H9 (cell line): ENCODE measurements around the gene GPR183. TPM values are rescaled to one million over a fixed set of nuclear protein-coding genes. Genes with fewer than 3 reads are reported as not detected.

Source experiments
- DNase-seq: peaks from one replicate; pipeline ENCODE4 v3.0.0-alpha.2; 2017
- H2AFZ ChIP-seq: one replicate; pipeline ENCODE4 v1.6.1; 2013; ENCODE audit warnings: mild to moderate bottlenecking, low read length, control low read depth, moderate library complexity
- H2AK5ac ChIP-seq: 2 replicates; pipeline ENCODE4 v1.6.1; 2013; ENCODE audit warnings: low read length, control low read depth, mixed read lengths; ENCODE audit not compliant: insufficient read length
- H2BK120ac ChIP-seq: one replicate; pipeline ENCODE4 v1.6.1; 2013; ENCODE audit warnings: low read depth, mild to moderate bottlenecking, low read length, control low read depth, inconsistent platforms; ENCODE audit not compliant: poor library complexity, severe bottlenecking
- H2BK12ac ChIP-seq: 2 replicates; pipeline ENCODE4 v1.6.1; 2013; ENCODE audit warnings: low read length, control low read depth, mixed read lengths, low read depth; ENCODE audit not compliant: insufficient read length
- H2BK15ac ChIP-seq: 2 replicates; pipeline ENCODE4 v1.6.1; 2013; ENCODE audit warnings: low read depth, low read length, control low read depth
- H2BK20ac ChIP-seq: one replicate; pipeline ENCODE4 v1.6.1; 2013; ENCODE audit warnings: low read depth, mild to moderate bottlenecking, low read length, control low read depth, inconsistent platforms; ENCODE audit not compliant: poor library complexity, severe bottlenecking
- H2BK5ac ChIP-seq: 2 replicates; pipeline ENCODE4 v1.6.1; 2013; ENCODE audit warnings: low read length, control low read depth, mixed read lengths; ENCODE audit not compliant: insufficient read length
- H3K14ac ChIP-seq: 2 replicates; pipeline ENCODE4 v1.6.1; 2013; ENCODE audit warnings: low read length, control low read depth; ENCODE audit not compliant: insufficient read depth
- H3K18ac ChIP-seq: 2 replicates; pipeline ENCODE4 v1.6.1; 2013; ENCODE audit warnings: low read depth, mild to moderate bottlenecking, mixed read lengths, low read length, control low read depth; ENCODE audit not compliant: insufficient read length
- H3K23ac ChIP-seq: 2 replicates; pipeline ENCODE4 v1.6.1; 2013; ENCODE audit warnings: low read length, control low read depth, mixed read lengths, low read depth; ENCODE audit not compliant: insufficient read length
- H3K23me2 ChIP-seq: 2 replicates; pipeline ENCODE4 v1.6.1; 2013; ENCODE audit warnings: low read depth, mild to moderate bottlenecking, mixed read lengths, low read length, control low read depth; ENCODE audit not compliant: insufficient read length, poor library complexity, severe bottlenecking
- H3K27ac ChIP-seq: 2 replicates; pipeline ENCODE4 v1.5.1; 2013; ENCODE audit warnings: low read length, control low read depth, mixed read lengths, low read depth; ENCODE audit not compliant: insufficient read length
- H3K27me3 ChIP-seq: 2 replicates; pipeline ENCODE4 v1.6.1; 2013; ENCODE audit warnings: low read length, control low read depth, inconsistent platforms; ENCODE audit not compliant: insufficient read depth
- H3K4ac ChIP-seq: 2 replicates; pipeline ENCODE4 v1.6.1; 2013; ENCODE audit warnings: low read depth, mild to moderate bottlenecking, control low read depth, inconsistent platforms, low read length, moderate library complexity
- H3K4me1 ChIP-seq: 2 replicates; pipeline ENCODE4 v1.6.1; 2013; ENCODE audit warnings: low read length, control low read depth, inconsistent platforms; ENCODE audit not compliant: insufficient read depth
- H3K4me2 ChIP-seq: 2 replicates; pipeline ENCODE4 v1.6.1; 2013; ENCODE audit warnings: low read length, control low read depth, mixed read lengths; ENCODE audit not compliant: insufficient read length, insufficient read depth
- H3K56ac ChIP-seq: 2 replicates; pipeline ENCODE4 v1.6.1; 2013; ENCODE audit warnings: low read depth, mild to moderate bottlenecking, mixed read lengths, low read length, control low read depth; ENCODE audit not compliant: insufficient read length
- H3K79me1 ChIP-seq: 2 replicates; pipeline ENCODE4 v1.6.1; 2013; ENCODE audit warnings: low read depth, mild to moderate bottlenecking, moderate library complexity, low read length, control low read depth, inconsistent platforms; ENCODE audit not compliant: insufficient read depth, poor library complexity, severe bottlenecking
- H3K79me2 ChIP-seq: 2 replicates; pipeline ENCODE4 v1.6.1; 2013; ENCODE audit warnings: low read length, control low read depth, inconsistent platforms; ENCODE audit not compliant: insufficient read depth
- H3K9ac ChIP-seq: 2 replicates; pipeline ENCODE4 v1.6.1; 2013; ENCODE audit warnings: low read length, control low read depth, mixed read lengths; ENCODE audit not compliant: insufficient read length; ENCODE audit errors: extremely low read depth
- H3K9me3 ChIP-seq: one replicate; pipeline ENCODE4 v1.6.1; 2013; ENCODE audit warnings: low read depth, low read length, inconsistent platforms; ENCODE audit not compliant: control insufficient read depth
- H3T11ph ChIP-seq: one replicate; pipeline ENCODE4 v1.6.1; 2013; ENCODE audit warnings: mild to moderate bottlenecking, low read length, control low read depth, inconsistent platforms
- H4K20me1 ChIP-seq: one replicate; pipeline ENCODE4 v1.6.1; 2013; ENCODE audit not compliant: control insufficient read depth, insufficient read length, insufficient read depth
- H4K5ac ChIP-seq: 2 replicates; pipeline ENCODE4 v1.6.1; 2013; ENCODE audit warnings: low read depth, mild to moderate bottlenecking, mixed read lengths, low read length, control low read depth; ENCODE audit not compliant: insufficient read length
- H4K8ac ChIP-seq: replicated peaks from 2 replicates; pipeline ENCODE4 v1.6.1; 2013; ENCODE audit warnings: low read length, control low read depth, mixed read lengths, low read depth; ENCODE audit not compliant: insufficient read length
- H4K91ac ChIP-seq: 2 replicates; pipeline ENCODE4 v1.6.1; 2013; ENCODE audit warnings: low read depth, mild to moderate bottlenecking, moderate library complexity, mixed read lengths, low read length, control low read depth; ENCODE audit not compliant: insufficient read length
- H3K27ac Mint-ChIP-seq, 3 experiments: 2 replicates in 2 of 3; 3 replicates in 1 of 3; pipeline ENCODE4 v1.8.0; 2020 to 2021; ENCODE audit warnings: mixed read lengths in 3 of 3, mild to moderate bottlenecking in 1 of 3, moderate library complexity in 1 of 3
- H3K27me3 Mint-ChIP-seq: 2 replicates; pipeline ENCODE4 v1.8.0; 2021; ENCODE audit warnings: low read depth, mild to moderate bottlenecking, moderate library complexity, mixed read lengths
- H3K36me3 Mint-ChIP-seq, 3 experiments: 2 replicates in 2 of 3; 3 replicates in 1 of 3; pipeline ENCODE4 v1.8.0; 2020 to 2021; ENCODE audit warnings: low read depth in 3 of 3, mixed read lengths in 3 of 3; ENCODE audit not compliant: insufficient read depth in 1 of 3
- H3K4me1 Mint-ChIP-seq, 2 experiments: 2 replicates each; pipeline ENCODE4 v1.8.0; 2020; ENCODE audit warnings: mixed read lengths in 2 of 2
- H3K4me3 Mint-ChIP-seq, 2 experiments: 2 replicates in 1 of 2; 3 replicates in 1 of 2; pipeline ENCODE4 v1.8.0; 2020 to 2021; ENCODE audit warnings: mild to moderate bottlenecking in 2 of 2, mixed read lengths in 2 of 2, moderate library complexity in 1 of 2
- H3K9me3 Mint-ChIP-seq, 2 experiments: 2 replicates in 1 of 2; 3 replicates in 1 of 2; pipeline ENCODE4 v1.8.0; 2020; ENCODE audit warnings: mild to moderate bottlenecking in 2 of 2, mixed read lengths in 2 of 2, moderate library complexity in 1 of 2
- total RNA-seq: library from RNA; stranded (reverse); gene quantifications from 2 replicates; pipeline ENCODE4 v1.2.1, GENCODE V29; 2021
- TF ChIP-seq, protein P1 (sequence below): fragments of 200-600 bp; sonication (generic); conservative IDR thresholded peaks from 3 replicates; pipeline ENCODE4 v1.8.0; 2021; ENCODE audit warnings: antibody characterized with exemption, mild to moderate bottlenecking

GPR183 gene
- total RNA-seq, 1 experiment from 2014 or later: not detected

DNA sequence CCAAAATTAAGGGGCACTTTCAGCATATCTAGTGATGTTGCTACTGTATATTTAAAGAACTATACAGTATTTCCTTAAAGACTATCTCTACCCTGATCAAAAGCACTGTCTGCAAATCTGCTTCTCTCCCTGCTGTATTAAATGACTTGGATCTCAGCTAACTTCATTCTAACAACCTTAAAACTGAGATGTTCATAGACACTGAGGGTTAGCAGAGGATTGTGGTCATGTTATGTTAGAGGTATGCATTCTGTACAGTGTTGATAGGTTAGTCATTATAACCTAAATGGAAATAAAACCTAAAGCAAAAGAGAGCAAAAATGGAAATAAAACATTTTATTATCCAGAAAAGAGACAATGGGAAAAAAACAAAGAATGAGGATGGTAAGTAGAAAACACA is 9.9 kb downstream of the GPR183 start:
- H4K8ac ChIP-seq: no peak overlapping the region
- H2BK20ac ChIP-seq: no peak overlapping the region
- Mint-ChIP-seq H3K27ac (no peak overlapping the region), H3K4me1 (peaks cover 2 to 5% of the 10 kb centered on the region in 2 experiments; a peak in 2 of 4 replicates), H3K36me3 (no peaks in the 10 kb centered on the region), H3K27me3 (no peaks in the 10 kb centered on the region; the same call in 1 of the 2 replicates), H3K4me3 (no peak overlapping the region), H3K9me3 (no peaks in the 10 kb centered on the region)
- H2BK120ac ChIP-seq: no peak overlapping the region
- H4K91ac ChIP-seq: no peak overlapping the region
- no peak overlapping the region for H3T11ph ChIP-seq
- H3K4me2 ChIP-seq: no peak overlapping the region
- H3K79me1 ChIP-seq: no peaks in the 10 kb centered on the region
- H3K18ac ChIP-seq: no peak overlapping the region
- no peak overlapping the region for H2BK5ac ChIP-seq
- no peak overlapping the region for H2BK12ac ChIP-seq
- no peaks in the 10 kb centered on the region for H3K79me2 ChIP-seq
- H3K23ac ChIP-seq: no peak overlapping the region
- H3K27me3 ChIP-seq: no peaks in the 10 kb centered on the region
- no peaks in the 10 kb centered on the region for H4K20me1 ChIP-seq
- no peak overlapping the region for H2AFZ ChIP-seq
- H3K14ac ChIP-seq: no peak overlapping the region
- no peak overlapping the region for H2BK15ac ChIP-seq
- H3K56ac ChIP-seq: no peak overlapping the region
- no peak for DNase-seq
- no peak overlapping the region for H3K4ac ChIP-seq
- no peaks in the 10 kb centered on the region for H3K9me3 ChIP-seq
- no peaks in the 10 kb centered on the region for H3K4me1 ChIP-seq
- TF ChIP-seq, protein P1, sequence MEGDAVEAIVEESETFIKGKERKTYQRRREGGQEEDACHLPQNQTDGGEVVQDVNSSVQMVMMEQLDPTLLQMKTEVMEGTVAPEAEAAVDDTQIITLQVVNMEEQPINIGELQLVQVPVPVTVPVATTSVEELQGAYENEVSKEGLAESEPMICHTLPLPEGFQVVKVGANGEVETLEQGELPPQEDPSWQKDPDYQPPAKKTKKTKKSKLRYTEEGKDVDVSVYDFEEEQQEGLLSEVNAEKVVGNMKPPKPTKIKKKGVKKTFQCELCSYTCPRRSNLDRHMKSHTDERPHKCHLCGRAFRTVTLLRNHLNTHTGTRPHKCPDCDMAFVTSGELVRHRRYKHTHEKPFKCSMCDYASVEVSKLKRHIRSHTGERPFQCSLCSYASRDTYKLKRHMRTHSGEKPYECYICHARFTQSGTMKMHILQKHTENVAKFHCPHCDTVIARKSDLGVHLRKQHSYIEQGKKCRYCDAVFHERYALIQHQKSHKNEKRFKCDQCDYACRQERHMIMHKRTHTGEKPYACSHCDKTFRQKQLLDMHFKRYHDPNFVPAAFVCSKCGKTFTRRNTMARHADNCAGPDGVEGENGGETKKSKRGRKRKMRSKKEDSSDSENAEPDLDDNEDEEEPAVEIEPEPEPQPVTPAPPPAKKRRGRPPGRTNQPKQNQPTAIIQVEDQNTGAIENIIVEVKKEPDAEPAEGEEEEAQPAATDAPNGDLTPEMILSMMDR: no peak
- H3K23me2 ChIP-seq: no peaks in the 10 kb centered on the region
- no peak overlapping the region for H3K9ac ChIP-seq
- H2AK5ac ChIP-seq: no peak overlapping the region
- no peak overlapping the region for H4K5ac ChIP-seq
- no peak overlapping the region for H3K27ac ChIP-seq
